Sigmoid colon (tissue), 7 donors: ENCODE results near the gene ANKRD6. TPM values are rescaled to one million over a fixed set of nuclear protein-coding genes. Genes with fewer than 3 reads are reported as not detected.

Experiments used
- DNase-seq: peaks from one replicate; pipeline ENCODE4 v3.0.0-alpha.2; 2019
- H3K27ac ChIP-seq, 4 donors: fragments of 200-600 bp; sonication (generic); one replicate each; pipeline ENCODE4 v1.5.1; 2016 to 2019; ENCODE audit warnings: mild to moderate bottlenecking in 1 of 4
- H3K27me3 ChIP-seq, 3 donors: fragments of 200-600 bp; sonication (generic); one replicate each; pipeline ENCODE4 v1.5.1; 2019; ENCODE audit warnings: mild to moderate bottlenecking in 1 of 3
- H3K36me3 ChIP-seq, 4 donors: fragments of 200-600 bp; sonication (generic); one replicate each; pipeline ENCODE4 v1.5.1; 2016 to 2019
- H3K4me1 ChIP-seq, 4 donors: fragments of 200-600 bp; sonication (generic); one replicate each; pipeline ENCODE4 v1.5.1; 2017 to 2019
- H3K4me3 ChIP-seq, 4 donors: fragments of 200-600 bp; sonication (generic); one replicate each; pipeline ENCODE4 v1.5.1; 2017 to 2019; ENCODE audit warnings: mild to moderate bottlenecking in 2 of 4, moderate library complexity in 1 of 4
- H3K9me3 ChIP-seq, 4 donors: fragments of 200-600 bp in 3 of 4; sonication (generic) in 3 of 4; one replicate each; pipeline versions ENCODE4 v1.5.1 to v1.6.1; 2013 to 2019
- CTCF ChIP-seq, 4 experiments: fragments of 450-650 bp in 3 of 4; fragments of 200-600 bp in 1 of 4; IDR thresholded peaks; one replicate each; pipeline ENCODE4 v1.5.1; 2016 to 2019; ENCODE audit warnings: antibody characterized with exemption in 4 of 4, mild to moderate bottlenecking in 3 of 4, moderate library complexity in 2 of 4
- EP300 ChIP-seq, 4 donors: sonication (generic); formaldehyde crosslinking; IDR thresholded peaks; one replicate each; pipeline ENCODE4 v1.6.1; 2017; ENCODE audit warnings: antibody characterized with exemption in 4 of 4
- POLR2A ChIP-seq, 2 donors: fragments of 450-650 bp; IDR thresholded peaks; one replicate each; pipeline ENCODE4 v1.6.1; 2016; ENCODE audit warnings: antibody characterized with exemption in 2 of 2, mild to moderate bottlenecking in 2 of 2, moderate library complexity in 2 of 2
- POLR2AphosphoS5 ChIP-seq, 4 donors: sonication (generic); formaldehyde crosslinking; IDR thresholded peaks; one replicate each; pipeline ENCODE4 v1.6.1; 2017; ENCODE audit warnings: antibody characterized with exemption in 4 of 4
- WGBS, 2 donors: extraction: QIAGEN DNeasy Blood & Tissue Kit; methylation state at CpG; one replicate each; pipeline ENCODE4 v1.1.7; 2013; 5-methylcytosine and 5-hydroxymethylcytosine counted together
- intact Hi-C: fragments of 100-400 bp; cut with DNase I; formaldehyde crosslinking; loops from one replicate; pipeline ENCODE4 v1.15.1; 2023
- polyA plus RNA-seq, 3 donors: library from polyadenylated mRNA; stranded (reverse); fragments of 200-250 nt; gene quantifications; one replicate each; pipeline ENCODE4 v1.2.3, GENCODE V29; 2013
- total RNA-seq, 4 donors: library from RNA; depleted of rRNA; stranded (reverse); fragments of >200 nt; gene quantifications; one replicate each; pipeline ENCODE4 v1.1.0, GENCODE V29; 2016
- donor health status: healthy with polysubstance abuse.
- donor health status: Bipolar disorder and iron deficiency.
- donor health status: healthy.

ANKRD6 gene
- total and polyA plus RNA-seq, 7 donors: 1.7 to 21.6 (median 8.0) TPM

- no peak for TF ChIP-seq POLR2AphosphoS5 (IDR thresholded peaks at IDR 0.05)
- TF ChIP-seq CTCF (IDR thresholded peaks at IDR 0.05): no peak
- TF ChIP-seq EP300 (IDR thresholded peaks at IDR 0.05): no peak
- no peak for TF ChIP-seq POLR2A (IDR thresholded peaks at IDR 0.05)
These were observed 122.1 kb downstream of the ANKRD6 start for GRCh38 chr6:89555031-89555430.

GRCh38 chr6:89555806-89556205 is 122.9 kb downstream of the ANKRD6 start:
- DNase-seq: no peak
- no peak for TF ChIP-seq EP300 (IDR thresholded peaks at IDR 0.05)
- TF ChIP-seq CTCF (IDR thresholded peaks at IDR 0.05): no peak
- no peak for TF ChIP-seq POLR2AphosphoS5 (IDR thresholded peaks at IDR 0.05)
- TF ChIP-seq POLR2A (IDR thresholded peaks at IDR 0.05): no peak
- Histone ChIP-seq H3K27ac (no peak overlapping the region), H3K4me3 (no peak overlapping the region), H3K4me1 (no peaks in the 10 kb centered on the region), H3K36me3 (no peaks in the 10 kb centered on the region), H3K9me3 (peaks cover 0 to 10% (median 0%) of the 10 kb centered on the region in 4 donors), H3K27me3 (no peaks in the 10 kb centered on the region)
- WGBS, 2 donors: 58 to 65% methylated on average over 3 of the region's 3 CpGs
- intact Hi-C loops: no loop called here

More at GRCh38 chr6:89555031-89555430, 122.1 kb downstream of the ANKRD6 start:
- WGBS, 2 donors: 57 to 79% methylated on average over 4 of the region's 4 CpGs
- no peak for DNase-seq
- no peak overlapping the region for H3K27ac ChIP-seq
- H3K27me3 ChIP-seq: no peaks in the 10 kb centered on the region
- H3K4me1 ChIP-seq: no peaks in the 10 kb centered on the region
- peaks cover 0 to 10% (median 0%) of the 10 kb centered on the region in 4 donors for H3K9me3 ChIP-seq
- intact Hi-C loops: no loop called here
- H3K4me3 ChIP-seq: no peak overlapping the region
- H3K36me3 ChIP-seq: no peaks in the 10 kb centered on the region

- Histone ChIP-seq H3K27ac (no peak overlapping the region), H3K4me1 (peaks cover 0 to 21% (median 6%) of the 10 kb centered on the region in 4 donors), H3K4me3 (no peak overlapping the region), H3K36me3 (no peaks in the 10 kb centered on the region), H3K9me3 (peaks cover 0 to 10% (median 0%) of the 10 kb centered on the region in 4 donors), H3K27me3 (no peaks in the 10 kb centered on the region)
- no peak for DNase-seq
- TF ChIP-seq EP300 (IDR thresholded peaks at IDR 0.05) (no peak), CTCF (IDR thresholded peaks at IDR 0.05) (no peak), POLR2AphosphoS5 (IDR thresholded peaks at IDR 0.05) (no peak), POLR2A (IDR thresholded peaks at IDR 0.05) (no peak)
- 77 to 88% methylated on average over 1 of the region's 1 CpG for WGBS, 2 donors
- intact Hi-C loops: no loop called here
These were observed 126.5 kb downstream of the ANKRD6 start for GRCh38 chr6:89559487-89559886.

GRCh38 chr6:89562093-89562973 is 129.4 kb downstream of the ANKRD6 start:
- no peak for DNase-seq
- Histone ChIP-seq H3K4me1 (peaks cover 0 to 35% (median 19%) of the 10 kb centered on the region in 4 donors), H3K9me3 (peaks cover 0 to 3% (median 0%) of the 10 kb centered on the region in 4 donors), H3K36me3 (no peaks in the 10 kb centered on the region), H3K27me3 (no peaks in the 10 kb centered on the region), H3K27ac (peak overlapping the region in 1 of 4 donors; percentile 35), H3K4me3 (peak overlapping the region in 3 of 4 donors; percentile 17 to 36 (median 35))
- TF ChIP-seq CTCF (IDR thresholded peaks at IDR 0.05) (no peak), POLR2AphosphoS5 (IDR thresholded peaks at IDR 0.05) (peak in 1 of 4 donors; percentile 4)
- intact Hi-C loops: no loop called here
- 68 to 79% methylated on average over 21 of the region's 21 CpGs for WGBS, 2 donors
